Endothelial cell of hepatic sinusoid (primary cell): ENCODE data around the gene LRRTM1.

Source experiments
- in situ Hi-C: cut with HindIII; loops from 2 replicates; pipeline ENCODE4 v1.10.0; 2017; ENCODE audit warnings: low sequenced_read_pairs

The LRRTM1 gene

DNA sequence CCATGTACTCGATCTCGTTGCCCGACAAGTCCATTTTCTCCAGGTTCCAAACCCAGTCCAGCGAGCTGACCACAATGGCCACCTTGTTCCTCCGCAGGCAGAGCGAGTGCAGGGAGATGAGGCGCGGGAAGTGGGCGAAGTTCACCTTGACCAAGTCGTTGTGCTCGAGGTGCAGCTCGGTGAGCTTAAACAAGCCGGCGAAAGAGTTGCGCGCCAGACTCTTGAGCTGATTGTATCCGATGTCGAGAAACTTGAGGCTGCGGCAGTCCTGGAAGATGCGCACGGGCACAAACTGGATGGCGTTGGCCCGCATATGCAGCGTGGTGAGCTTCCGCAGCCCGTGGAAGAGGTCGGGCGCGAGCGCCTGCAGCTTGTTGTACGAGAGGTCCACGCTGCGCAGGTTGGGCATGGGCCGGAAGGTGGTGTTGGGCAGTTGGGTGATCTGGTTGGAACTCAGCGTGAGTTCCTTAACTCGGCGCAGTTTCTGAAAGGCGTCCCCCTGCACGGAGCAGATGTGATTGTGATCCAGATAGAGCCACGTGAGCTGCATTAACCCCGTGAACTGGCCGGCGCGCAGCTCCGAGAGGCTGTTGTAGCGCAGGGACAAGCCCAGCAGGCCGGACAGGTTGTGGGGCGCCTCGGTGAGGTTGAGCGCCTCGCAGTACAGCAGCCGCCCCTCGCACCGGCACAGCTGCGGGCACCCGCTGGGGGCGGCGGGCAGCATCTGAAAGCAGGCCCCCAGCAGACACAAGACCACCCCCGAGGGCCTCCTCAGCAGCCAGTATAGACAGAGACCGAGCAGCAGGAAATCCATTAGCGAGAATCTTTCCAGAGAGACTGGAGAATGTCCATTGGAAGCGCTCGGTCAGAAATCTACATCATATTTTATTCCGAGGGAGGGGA is 1.3 kb downstream of the LRRTM1 start:
- in situ Hi-C loops: no loop called here

DNA sequence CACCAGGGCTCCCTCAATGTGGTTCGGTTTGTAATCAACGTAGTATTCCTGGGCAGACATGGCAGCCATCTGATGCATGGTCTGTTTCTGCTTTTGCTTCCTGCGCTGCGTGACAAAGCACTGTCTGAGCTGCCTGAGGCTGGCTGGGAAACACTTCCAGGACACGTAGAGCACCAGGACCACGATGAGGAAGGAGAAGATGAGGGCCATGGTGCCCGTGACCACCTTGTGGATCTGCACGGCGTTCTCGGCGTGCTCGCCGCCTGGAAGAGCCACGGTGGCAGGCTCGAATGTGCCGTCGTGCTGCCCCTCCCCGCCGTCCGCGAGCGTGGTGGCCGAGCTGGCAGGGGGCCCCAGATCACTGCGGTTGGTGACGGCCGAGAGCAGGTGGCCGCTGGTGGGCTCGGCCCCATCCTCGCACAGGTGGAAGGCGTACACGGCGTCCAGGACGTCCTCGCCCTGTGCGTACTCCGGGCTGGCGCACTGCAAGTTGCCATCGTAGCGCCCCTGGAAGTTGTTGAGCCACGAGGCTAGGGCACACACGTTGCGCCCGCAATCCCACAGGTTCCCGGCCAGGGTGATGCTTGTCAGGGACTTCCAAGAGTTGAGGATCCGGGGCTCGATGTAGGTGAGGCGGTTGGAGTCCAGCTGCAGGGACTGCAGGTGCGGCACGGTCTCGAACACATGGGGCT is 2.1 kb downstream of the LRRTM1 start:
- in situ Hi-C loops: no loop called here

DNA sequence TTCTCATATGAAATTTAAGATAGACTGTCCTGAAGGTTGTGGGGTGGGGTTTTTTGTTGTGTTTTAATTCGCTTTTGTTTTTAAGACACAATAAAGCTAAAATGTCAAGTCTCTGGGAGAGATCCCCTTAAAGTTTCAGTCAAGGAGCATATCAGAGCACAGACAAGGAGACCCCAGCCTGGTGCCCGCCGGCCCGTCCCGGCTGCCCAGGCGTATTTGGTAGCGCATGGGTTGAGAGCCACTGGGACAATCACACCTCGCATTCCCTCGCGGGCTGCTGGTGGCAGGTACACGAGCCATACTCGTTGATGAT is 2.6 kb downstream of the LRRTM1 start:
- in situ Hi-C loops: no loop called here

DNA sequence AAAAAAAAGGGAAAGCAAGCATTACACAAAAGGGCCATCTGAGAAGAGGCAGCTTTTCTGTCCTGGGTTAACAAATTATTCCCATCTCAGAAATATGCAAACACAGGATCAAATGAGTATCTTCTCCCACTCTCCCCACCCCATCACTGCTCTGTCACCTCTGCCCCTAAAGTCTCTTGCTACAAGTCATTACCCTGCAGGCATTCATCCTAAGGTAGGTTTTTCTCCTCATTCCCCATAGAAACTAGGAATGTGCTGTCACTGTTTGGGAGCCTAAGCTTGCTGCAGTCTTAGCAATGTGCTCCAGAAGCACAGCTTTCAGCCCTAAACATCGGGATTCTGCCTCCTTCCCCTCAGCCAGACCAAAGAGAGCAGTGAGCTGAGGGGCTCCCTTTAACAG is 3.6 kb downstream of the LRRTM1 start:
- in situ Hi-C loops: no loop called here

DNA sequence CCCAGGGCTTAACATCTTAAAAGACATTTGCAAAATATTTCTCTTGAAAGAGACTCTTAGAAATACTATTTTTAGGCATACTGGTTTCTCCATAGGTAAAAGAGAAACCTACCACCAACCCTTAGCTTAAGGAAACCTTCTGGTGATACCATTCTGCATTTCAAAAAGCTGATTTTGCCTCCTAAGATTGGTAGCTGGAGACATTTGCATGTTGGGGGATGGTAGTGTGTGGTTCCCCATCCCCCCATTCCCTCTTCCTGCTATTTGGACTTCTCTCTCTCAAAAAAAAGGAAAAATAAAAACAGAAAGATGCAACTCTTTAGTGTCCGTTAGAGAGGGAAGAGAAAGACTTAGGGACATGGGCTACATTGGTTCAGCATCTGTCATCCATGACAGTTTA is 4.2 kb downstream of the LRRTM1 start:
- in situ Hi-C loops: no loop called here

DNA sequence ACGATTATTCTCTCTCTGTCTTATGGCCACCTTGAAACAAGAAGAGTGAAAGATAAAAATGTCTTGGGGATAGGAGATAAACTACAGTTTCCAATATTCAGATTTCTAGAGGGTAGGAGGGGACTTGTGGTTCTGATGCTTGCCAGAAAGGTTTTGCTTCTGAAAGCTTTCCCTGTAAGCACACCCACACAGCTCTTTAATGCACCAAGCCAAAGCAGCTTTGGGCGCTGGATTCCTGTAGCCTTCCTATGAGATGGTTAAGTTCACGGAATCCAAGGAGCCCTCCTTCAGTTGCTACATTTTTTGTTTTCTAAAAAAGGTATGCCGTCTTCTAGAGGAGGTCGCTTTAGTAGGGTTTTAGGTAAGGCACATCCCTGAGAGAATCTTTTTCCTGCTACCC is 4.9 kb downstream of the LRRTM1 start:
- in situ Hi-C loops: no loop called here

DNA sequence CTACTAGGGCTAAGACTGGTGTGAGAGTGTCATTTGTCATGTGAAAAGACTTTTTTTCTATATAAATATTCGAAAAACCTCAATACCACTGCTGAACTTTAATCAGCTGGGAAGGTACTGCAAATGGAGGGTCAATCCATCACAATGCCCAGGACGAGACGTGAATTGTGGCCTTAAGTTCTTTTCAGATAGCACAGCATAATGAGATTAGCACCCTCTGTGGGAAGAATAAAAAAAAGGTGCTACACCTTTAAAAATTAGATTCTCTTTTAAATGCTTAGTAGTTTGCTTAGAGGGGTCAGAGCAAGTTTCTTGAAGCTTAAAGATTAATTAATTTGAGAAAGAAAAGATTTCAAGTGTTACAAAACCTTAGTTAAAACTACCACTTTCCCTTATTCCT is 5.6 kb downstream of the LRRTM1 start:
- in situ Hi-C loops: no loop called here

DNA sequence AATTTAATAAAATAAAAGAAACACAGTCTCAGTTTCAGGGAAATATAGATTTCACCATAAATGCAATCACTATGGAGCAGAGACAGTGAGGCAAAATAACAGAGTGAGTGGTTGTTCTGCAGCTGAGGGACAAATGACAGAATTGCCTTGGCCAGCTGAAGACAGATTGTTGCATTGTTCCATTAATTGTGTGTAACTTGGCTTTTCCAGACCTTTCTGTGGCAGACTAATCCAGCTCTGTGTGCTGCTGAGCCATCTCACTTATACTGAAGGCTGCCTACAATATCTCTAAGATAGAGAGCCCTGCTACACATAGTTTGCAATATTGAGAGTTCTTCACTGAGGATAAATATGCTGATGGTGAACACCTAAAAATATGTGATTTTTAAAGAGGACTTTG is 11.5 kb downstream of the LRRTM1 start:
- in situ Hi-C loops: no loop called here

DNA sequence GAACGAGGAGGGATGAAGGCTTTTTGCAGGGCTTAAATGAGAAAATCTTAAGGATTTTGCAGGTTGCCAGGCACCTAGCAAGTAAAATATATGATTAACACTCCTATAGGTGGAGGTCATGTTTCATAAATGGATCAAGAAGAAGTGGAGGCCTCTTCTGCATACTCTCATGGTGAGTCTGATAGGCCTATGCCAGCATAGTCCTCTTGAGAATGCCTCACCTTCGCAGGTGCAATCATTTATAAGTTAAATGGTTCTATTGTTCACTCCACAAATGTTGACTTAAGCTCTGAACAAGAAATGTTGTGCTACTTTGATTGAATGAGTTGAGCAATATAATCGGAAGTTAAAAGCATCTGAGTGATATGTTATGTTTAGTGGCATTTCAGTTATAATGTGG is 12.1 kb downstream of the LRRTM1 start:
- in situ Hi-C loops: no loop called here

DNA sequence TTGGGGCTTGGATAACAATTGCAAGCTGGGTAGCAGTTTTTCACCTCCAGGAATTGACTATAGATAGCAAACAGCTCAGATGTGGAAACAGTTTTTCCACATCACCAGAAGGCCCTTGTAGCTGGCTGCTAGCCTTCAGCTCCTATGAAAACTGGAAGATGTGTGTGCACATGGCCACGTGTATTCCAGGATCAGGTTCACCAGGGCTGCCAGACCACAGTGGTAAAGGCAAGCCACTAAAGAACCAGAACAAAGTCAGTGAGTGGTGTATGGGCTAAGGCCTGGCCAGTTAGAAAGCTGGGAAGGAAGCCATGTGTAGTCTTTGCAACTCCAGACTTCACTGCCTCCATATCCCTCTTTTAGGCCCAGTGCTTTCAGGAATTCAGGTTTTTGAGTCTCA is 12.9 kb downstream of the LRRTM1 start:
- in situ Hi-C loops: no loop called here

DNA sequence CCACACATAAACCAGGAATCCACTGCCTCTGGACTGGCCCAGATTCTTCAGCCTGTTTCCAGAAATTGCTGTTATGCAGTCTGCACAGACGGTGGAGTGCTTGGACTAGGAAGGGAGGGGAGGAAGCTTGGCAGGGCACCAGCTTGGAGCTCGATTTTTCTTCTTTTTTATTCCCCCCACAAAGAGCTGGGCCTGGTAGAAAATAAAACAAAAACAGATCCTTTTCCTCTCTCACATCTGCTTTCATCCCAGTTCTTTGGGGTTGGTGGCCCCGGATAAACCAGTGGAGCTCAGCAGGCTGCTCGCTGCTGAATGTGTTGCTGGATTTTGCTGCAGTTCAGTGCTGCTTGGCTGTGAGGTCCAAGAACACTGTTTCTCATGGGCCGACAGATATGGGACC is 16.0 kb downstream of the LRRTM1 start:
- in situ Hi-C loops: no loop called here

DNA sequence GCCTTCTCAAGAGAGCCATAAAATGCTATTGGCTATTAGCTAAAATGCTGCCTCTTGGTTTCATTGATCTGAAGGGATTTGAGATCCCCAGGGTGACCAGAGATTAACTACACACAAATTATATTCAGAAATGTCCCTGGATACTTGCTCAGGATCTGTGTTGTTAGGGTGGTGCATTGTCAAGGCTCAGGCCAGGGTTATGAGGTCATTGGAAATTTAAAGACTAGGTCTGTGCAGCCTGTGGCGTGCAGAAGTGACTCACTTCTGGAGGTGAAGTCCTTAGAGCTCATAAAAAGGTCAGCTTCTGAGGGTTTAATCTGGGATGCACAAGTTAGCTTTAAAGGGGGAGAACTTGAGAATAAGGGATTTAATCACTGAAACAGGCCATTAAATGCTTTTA is 23.5 kb downstream of the LRRTM1 start:
- in situ Hi-C loops: no loop called here

DNA sequence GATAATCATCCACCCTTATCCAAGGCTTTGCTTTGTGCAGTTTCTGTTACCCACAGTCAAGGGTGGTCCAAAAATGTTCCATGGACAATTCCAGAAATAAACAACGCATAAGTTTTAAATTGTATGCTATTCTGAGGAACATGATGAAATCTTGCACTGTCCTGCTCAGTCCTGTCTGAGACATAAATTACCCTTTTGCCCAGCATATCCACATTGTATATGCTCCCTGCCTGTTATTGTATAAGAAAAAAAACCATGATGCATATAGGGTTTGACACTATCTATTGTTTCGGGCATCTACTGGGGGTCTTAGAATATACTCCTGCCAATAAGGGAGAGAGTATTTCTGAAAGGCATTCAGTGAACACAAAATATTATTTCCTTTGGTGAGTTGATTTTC is 24.0 kb downstream of the LRRTM1 start:
- in situ Hi-C loops: no loop called here

DNA sequence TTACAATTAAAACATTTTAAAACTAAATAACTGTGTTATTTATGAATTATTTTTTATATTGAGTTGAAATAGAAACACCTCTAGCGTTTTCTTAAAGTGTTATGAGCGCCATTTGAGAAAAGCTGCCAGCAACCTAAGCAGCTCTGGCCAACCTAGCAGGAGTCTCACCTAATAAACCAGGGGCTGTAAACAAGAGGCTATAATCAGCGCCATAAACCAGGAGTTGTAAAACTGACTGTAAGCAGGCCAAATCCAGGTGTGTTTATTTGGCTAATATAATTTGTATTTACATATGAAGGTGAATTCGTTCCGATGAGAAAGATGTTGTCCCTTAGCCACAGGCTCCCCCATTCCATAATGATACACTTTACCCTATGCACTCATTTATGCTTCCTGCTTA is 34.7 kb downstream of the LRRTM1 start:
- in situ Hi-C loops: no loop called here

DNA sequence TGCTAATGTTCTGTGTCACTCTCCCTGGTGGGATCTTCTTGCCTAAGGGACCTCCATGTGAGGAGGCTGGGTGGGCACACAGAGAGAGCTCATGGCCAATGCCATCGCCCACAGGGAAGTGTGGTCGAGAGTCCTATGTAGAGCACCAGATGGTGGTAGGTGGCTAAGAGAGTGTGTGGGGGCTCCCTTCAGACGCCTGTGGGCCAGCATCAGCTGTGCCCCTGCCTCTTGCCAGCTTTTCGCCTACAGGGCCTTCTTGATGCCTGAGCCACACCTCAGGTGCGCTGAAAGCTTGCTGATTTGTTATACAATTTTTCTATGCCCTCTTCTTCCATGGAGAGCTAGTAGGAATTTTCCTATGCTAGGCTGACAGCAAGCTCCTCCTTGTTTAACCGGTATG is 38.3 kb downstream of the LRRTM1 start:
- in situ Hi-C loops: no loop called here

DNA sequence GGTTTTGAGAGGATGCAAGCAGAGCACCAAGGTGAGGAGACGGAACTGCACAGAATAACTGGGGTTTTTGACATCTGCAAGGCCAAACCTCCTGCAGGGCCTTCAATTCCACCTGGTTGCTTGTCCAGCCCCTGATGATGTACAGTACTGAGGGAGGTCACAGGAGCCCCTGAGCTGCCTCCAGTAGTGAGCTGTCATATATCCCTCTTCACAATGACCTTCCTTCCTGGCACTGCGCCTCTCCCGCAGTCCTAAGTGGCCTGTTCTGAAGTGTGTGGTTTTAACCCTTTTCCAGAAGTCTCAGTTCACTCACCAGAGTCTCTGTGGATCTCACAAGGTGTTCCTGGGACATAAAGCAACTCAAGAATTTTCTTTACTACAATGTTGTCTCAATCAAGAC is 45.3 kb downstream of the LRRTM1 start:
- in situ Hi-C loops: no loop called here

DNA sequence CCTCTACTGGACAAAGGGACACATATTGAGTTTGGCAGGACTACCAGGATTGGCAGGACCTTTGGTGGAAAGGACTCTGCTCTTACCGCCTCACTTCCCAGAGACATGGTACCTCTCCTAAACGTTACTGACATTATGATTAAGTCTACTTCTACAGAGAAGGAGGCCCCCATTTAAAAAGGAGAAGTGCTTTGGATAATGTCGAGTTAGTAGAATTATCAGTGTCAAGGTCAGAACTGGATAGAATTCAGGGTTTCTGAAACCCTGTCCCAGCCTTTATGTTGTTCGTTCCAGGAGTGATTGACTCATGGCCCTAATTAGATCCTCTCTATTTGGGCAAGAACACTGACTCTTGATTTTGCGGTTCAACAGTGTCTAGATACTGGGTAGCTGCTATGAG is 45.8 kb downstream of the LRRTM1 start:
- in situ Hi-C loops: no loop called here

DNA sequence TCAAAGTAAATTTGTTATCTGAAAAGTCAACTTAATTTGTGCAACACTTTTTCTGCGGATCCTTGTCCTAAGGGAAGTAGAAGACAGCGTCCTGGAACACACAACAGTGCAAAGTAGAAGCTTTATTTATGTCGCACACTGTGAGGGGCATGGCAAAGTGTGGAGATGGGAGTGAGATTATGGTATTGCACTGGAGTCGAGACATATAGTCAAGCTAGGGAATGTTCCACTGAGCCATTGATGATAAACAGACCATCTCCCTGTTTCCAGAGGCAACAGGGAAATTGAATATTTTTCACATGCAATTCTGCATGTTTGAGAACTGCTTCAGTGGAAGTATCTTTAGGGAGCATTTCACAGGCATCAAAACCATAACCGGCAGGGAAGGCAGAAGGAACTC is 46.2 kb downstream of the LRRTM1 start:
- in situ Hi-C loops: no loop called here

DNA sequence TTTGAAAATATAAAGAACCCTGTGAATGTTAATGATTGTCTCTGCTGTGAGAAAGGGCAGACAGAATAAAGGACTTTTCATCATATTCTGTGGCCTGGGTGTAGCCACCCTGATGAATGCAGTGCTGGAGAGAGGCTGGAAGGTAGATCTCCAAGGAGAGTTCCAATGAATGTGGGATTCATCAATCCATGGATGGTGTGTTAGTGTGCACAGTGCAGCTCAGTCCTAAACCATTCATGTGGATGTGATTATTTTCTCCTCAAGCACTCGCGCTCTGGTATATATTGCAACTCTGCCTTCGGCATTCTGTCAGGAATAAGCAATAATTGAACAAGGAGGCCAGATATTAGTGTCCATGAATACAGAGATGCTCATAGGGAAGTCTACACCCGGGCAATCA is 47.1 kb downstream of the LRRTM1 start:
- in situ Hi-C loops: no loop called here

DNA sequence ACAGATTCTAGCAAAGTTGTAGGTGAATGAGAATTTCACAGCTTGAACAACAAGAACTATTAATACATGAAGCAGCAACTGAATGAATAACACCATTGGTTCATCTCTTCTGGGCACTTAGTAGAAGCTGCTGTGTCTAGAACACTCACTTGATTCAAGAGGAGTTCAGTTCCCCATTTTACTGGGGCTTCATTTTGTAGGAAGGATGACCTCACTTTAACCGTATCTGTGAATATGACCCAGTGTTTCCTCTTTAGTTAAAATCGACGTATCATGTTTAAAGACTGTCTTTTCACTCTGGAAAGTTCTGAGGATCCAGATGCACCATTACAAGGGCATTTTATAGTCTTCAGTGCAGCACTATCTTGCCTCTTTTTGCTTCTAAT is 47.8 kb downstream of the LRRTM1 start:
- in situ Hi-C loops: no loop called here

DNA sequence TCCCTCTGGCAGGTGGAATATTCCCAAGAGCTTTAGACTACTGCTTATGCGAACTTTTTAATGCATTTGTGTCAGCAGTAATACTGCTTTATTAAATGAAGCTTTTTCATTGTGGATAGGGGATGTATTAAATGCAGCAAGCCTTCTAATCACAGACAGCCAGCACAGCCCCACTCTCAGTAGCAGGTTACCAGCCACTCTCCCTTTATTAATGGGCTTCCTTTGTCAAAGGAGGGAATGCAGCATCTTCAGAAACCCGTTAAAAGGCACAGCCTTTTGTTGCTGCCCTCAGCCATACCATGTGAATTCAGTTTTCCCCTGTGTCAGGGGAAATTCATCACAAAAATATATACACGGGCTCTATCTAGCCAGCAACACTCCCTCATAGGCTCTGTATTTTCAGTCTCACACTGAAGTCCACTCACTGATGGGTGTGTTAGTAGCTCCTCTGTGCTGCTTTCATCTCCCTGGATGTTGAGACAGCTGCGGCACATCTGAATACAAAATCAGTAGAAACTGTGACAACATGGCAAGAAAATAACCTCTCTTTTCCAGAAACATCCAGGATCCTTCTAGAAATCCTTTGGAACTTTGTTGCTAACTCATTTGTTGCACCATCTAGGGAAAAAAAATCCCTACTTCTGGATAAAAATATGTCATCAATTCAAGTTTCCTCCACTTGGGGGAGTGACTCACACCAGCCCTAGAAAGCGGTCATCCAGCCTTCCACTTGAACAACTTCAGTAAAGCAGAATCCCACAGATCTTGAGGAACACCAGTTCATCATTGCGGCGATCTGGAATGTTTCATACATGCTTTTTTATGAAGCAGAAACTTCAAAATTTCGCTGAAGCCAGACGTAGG is 48.4 kb downstream of the LRRTM1 start:
- in situ Hi-C loops: no loop called here
